OCI-LY3 (cell line): ENCODE results near the gene EYS.
A peak's percentile ranks its signal among the peaks of the same experiment; 100 is the strongest.

Experiments used
- H2AFZ ChIP-seq: fragments of 200-600, 300-600 bp; shearing (Covaris generic); 2 replicates; pipeline ENCODE4 v1.6.0; 2014; ENCODE audit warnings: antibody characterized with exemption, low read depth, low read length
- H3K27ac ChIP-seq: fragments of 200-600, 300-600 bp; sonication (generic); 2 replicates; pipeline ENCODE4 v1.5.1; 2014; ENCODE audit warnings: mild to moderate bottlenecking, low read length, moderate library complexity, mixed read lengths
- H3K27me3 ChIP-seq: fragments of 200-600, 300-600 bp; sonication (generic); 2 replicates; pipeline ENCODE4 v1.6.1; 2014; ENCODE audit warnings: low read depth, low read length, mixed read lengths
- H3K36me3 ChIP-seq: fragments of 200-600, 300-600 bp; sonication (generic); replicated peaks from 2 replicates; pipeline ENCODE3; 2014; ENCODE audit warnings: low read depth, low read length, mixed read lengths
- H3K4me1 ChIP-seq: fragments of 300-600, 200-600 bp; sonication (generic); 2 replicates; pipeline ENCODE4 v1.6.1; 2014; ENCODE audit warnings: low read length, mixed read lengths
- H3K4me2 ChIP-seq: fragments of 200-600, 300-600 bp; sonication (generic); 2 replicates; pipeline ENCODE4 v1.6.1; 2014; ENCODE audit warnings: low read length, mixed read lengths
- H3K4me3 ChIP-seq: fragments of 300-600, 200-600 bp; sonication (generic); 2 replicates; pipeline ENCODE4 v1.5.1; 2014; ENCODE audit warnings: antibody characterized with exemption, mild to moderate bottlenecking, low read length, moderate library complexity
- H3K79me2 ChIP-seq: fragments of 300-600, 200-600 bp; shearing (Covaris generic); 2 replicates; pipeline ENCODE4 v1.6.1; 2014; ENCODE audit warnings: mild to moderate bottlenecking, low read length, mixed read lengths
- H3K9ac ChIP-seq: fragments of 300-600, 200-600 bp; shearing (Covaris generic); 2 replicates; pipeline ENCODE4 v1.6.0; 2014; ENCODE audit warnings: mild to moderate bottlenecking, low read length, moderate library complexity
- H3K9me3 ChIP-seq: fragments of 200-600, 300-600 bp; shearing (Covaris generic); 2 replicates; pipeline ENCODE4 v1.6.1; 2014; ENCODE audit warnings: low read length, mixed read lengths; ENCODE audit not compliant: insufficient read depth
- H4K20me1 ChIP-seq: fragments of 200-600, 300-600 bp; sonication (generic); 2 replicates; pipeline ENCODE4 v1.6.1; 2016; ENCODE audit warnings: low read length, mixed read lengths; ENCODE audit not compliant: insufficient read depth
- CTCF ChIP-seq: fragments of 200-600, 300-600 bp; sonication (generic); IDR thresholded peaks from 2 replicates; pipeline ENCODE4 v1.5.1; 2014; ENCODE audit warnings: antibody characterized with exemption, low read length, low read depth
- EZH2phosphoT487 ChIP-seq: fragments of 200-600 bp; shearing (Covaris generic); IDR thresholded peaks from 2 replicates; pipeline ENCODE4 v1.6.1; 2018; ENCODE audit warnings: antibody characterized with exemption, mixed run types, low read depth

The EYS gene

GRCh38 chr6:64786736-64787135 is 920.3 kb downstream of the EYS start:
- TF ChIP-seq EZH2phosphoT487 (no peak), CTCF (no peak)
- Histone ChIP-seq H3K4me3 (no peak overlapping the region), H3K9me3 (no peaks in the 10 kb centered on the region), H3K9ac (no peak overlapping the region), H3K36me3 (no peaks in the 10 kb centered on the region), H3K4me2 (no peak overlapping the region), H3K27me3 (no peaks in the 10 kb centered on the region), H3K4me1 (no peaks in the 10 kb centered on the region), H3K27ac (no peak overlapping the region), H3K79me2 (no peaks in the 10 kb centered on the region), H2AFZ (no peak overlapping the region), H4K20me1 (no peaks in the 10 kb centered on the region)

GRCh38 chr6:64782877-64783276 is 924.1 kb downstream of the EYS start:
- Histone ChIP-seq H3K4me2 (no peak overlapping the region), H3K4me3 (no peak overlapping the region), H3K4me1 (no peaks in the 10 kb centered on the region), H3K27ac (no peak overlapping the region), H3K9me3 (no peaks in the 10 kb centered on the region; the same call in 1 of the 2 replicates), H3K9ac (no peak overlapping the region), H3K36me3 (no peaks in the 10 kb centered on the region), H4K20me1 (no peaks in the 10 kb centered on the region), H3K79me2 (no peaks in the 10 kb centered on the region), H2AFZ (no peak overlapping the region), H3K27me3 (no peaks in the 10 kb centered on the region)
- no peak for TF ChIP-seq CTCF
- no peak for TF ChIP-seq EZH2phosphoT487

- no peaks in the 10 kb centered on the region for H4K20me1 ChIP-seq
- H3K4me2 ChIP-seq = no peak overlapping the region
- H3K36me3 ChIP-seq = no peaks in the 10 kb centered on the region
- no peaks in the 10 kb centered on the region; the same call in 1 of the 2 replicates for H3K9me3 ChIP-seq
- H3K27me3 ChIP-seq = no peaks in the 10 kb centered on the region
- no peak overlapping the region for H3K4me3 ChIP-seq
- H3K9ac ChIP-seq = no peak overlapping the region
- H2AFZ ChIP-seq = no peak overlapping the region
- no peaks in the 10 kb centered on the region for H3K4me1 ChIP-seq
- no peaks in the 10 kb centered on the region for H3K79me2 ChIP-seq
- no peak overlapping the region for H3K27ac ChIP-seq
- TF ChIP-seq CTCF = no peak
- TF ChIP-seq EZH2phosphoT487 = no peak
Observed at GRCh38 chr6:64777941-64778785, 928.9 kb downstream of the EYS start.

DNA sequence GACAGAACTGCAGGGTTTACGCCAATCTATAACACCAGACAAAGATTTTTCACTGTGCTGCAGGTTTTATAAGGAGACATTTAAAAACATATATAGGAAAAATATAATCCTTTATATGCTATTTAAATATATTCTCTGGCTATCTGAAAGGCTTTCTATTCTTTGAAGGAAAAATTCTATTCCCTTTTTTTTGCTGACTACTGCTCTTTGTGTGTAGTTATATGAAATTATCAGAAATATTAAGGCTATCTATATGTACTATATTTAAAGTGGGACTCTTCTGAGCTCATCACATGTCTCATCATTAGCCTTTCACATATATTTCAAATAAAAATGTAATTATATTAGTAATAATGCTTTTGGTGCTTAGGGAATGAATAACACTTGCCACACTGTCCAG is 930.7 kb downstream of the EYS start:
- no peaks in the 10 kb centered on the region for H3K36me3 ChIP-seq
- TF ChIP-seq EZH2phosphoT487 (no peak), CTCF (no peak)
- H3K4me1 ChIP-seq = no peaks in the 10 kb centered on the region
- H3K27ac ChIP-seq = no peak overlapping the region
- no peaks in the 10 kb centered on the region for H4K20me1 ChIP-seq
- no peaks in the 10 kb centered on the region; the same call in 1 of the 2 replicates for H3K9me3 ChIP-seq
- no peak overlapping the region for H3K4me2 ChIP-seq
- H3K79me2 ChIP-seq = no peaks in the 10 kb centered on the region
- H3K27me3 ChIP-seq = no peaks in the 10 kb centered on the region
- no peak overlapping the region for H3K9ac ChIP-seq
- no peak overlapping the region for H3K4me3 ChIP-seq
- H2AFZ ChIP-seq = peak overlapping the region; percentile 37; the same call in 1 of the 2 replicates
